NCI-H128 (cell line): Measurements from ENCODE around the gene SH3TC1.

Experiments
- DNase-seq: peaks from one replicate; lab custom pipeline; 2025; ENCODE audit not compliant: unreplicated experiment; lab: John Stamatoyannopoulos, UW

Gene SH3TC1

GRCh38 chr4:8198906-8199593 lies at the start of gene SH3TC1:
Gene SH3TC1, plus strand, starts transcription at chr4:8199290. Its CDS starts 5,905 bp downstream, at chr4:8205195.
- no peak for DNase-seq

GRCh38 chr4:8149664-8150063 lies 49.4 kb upstream of the SH3TC1 start:
- DNase-seq, result no peak

- DNase-seq, result no peak
These were observed 48.7 kb upstream of the SH3TC1 start for GRCh38 chr4:8150152-8151090.

GRCh38 chr4:8151165-8151650 lies 47.9 kb upstream of the SH3TC1 start:
- DNase-seq, result no peak

- DNase-seq, result no peak
These were observed 46.8 kb upstream of the SH3TC1 start for GRCh38 chr4:8152090-8152864.

GRCh38 chr4:8152865-8153257 lies 46.2 kb upstream of the SH3TC1 start:
- no peak for DNase-seq

- DNase-seq, result no peak
These were observed 45.6 kb upstream of the SH3TC1 start for GRCh38 chr4:8153441-8153840.

- DNase-seq, result no peak
These were observed 44.0 kb upstream of the SH3TC1 start for GRCh38 chr4:8155048-8155447.

- no peak for DNase-seq
These were observed 43.2 kb upstream of the SH3TC1 start for GRCh38 chr4:8155660-8156421.

- DNase-seq, result no peak
These were observed 42.5 kb upstream of the SH3TC1 start for GRCh38 chr4:8156617-8157016.

- no peak for DNase-seq
These were observed 41.6 kb upstream of the SH3TC1 start for GRCh38 chr4:8157496-8157895.

GRCh38 chr4:8157944-8158709 lies 41.0 kb upstream of the SH3TC1 start:
- DNase-seq, result no peak

GRCh38 chr4:8158710-8159536 lies 40.2 kb upstream of the SH3TC1 start, which contains the start of gene ABLIM2:
Gene ABLIM2, minus strand, starts transcription at chr4:8158813. Its CDS starts 124 bp downstream, at chr4:8158689.
- peak; percentile 89 for DNase-seq

GRCh38 chr4:8159537-8160232 lies 39.4 kb upstream of the SH3TC1 start:
- no peak for DNase-seq

- no peak for DNase-seq
These were observed 38.9 kb upstream of the SH3TC1 start for GRCh38 chr4:8160233-8160560.

GRCh38 chr4:8160572-8160971 lies 38.5 kb upstream of the SH3TC1 start:
- DNase-seq, result no peak

- peak; percentile 30 for DNase-seq
These were observed 36.5 kb upstream of the SH3TC1 start for GRCh38 chr4:8162625-8163024.

- no peak for DNase-seq
These were observed 36.1 kb upstream of the SH3TC1 start for GRCh38 chr4:8163026-8163425.
